Hepatic stellate cell (primary cell): ENCODE data around the gene POU2F3.

Experiments used
- DNase-seq: peaks from one replicate; pipeline ENCODE4 v3.0.0; 2011; ENCODE audit warnings: low spot score

Gene POU2F3

GRCh38 chr11:120226714-120227113, 13.2 kb upstream of the POU2F3 start:
- DNase-seq, result no peak

DNA sequence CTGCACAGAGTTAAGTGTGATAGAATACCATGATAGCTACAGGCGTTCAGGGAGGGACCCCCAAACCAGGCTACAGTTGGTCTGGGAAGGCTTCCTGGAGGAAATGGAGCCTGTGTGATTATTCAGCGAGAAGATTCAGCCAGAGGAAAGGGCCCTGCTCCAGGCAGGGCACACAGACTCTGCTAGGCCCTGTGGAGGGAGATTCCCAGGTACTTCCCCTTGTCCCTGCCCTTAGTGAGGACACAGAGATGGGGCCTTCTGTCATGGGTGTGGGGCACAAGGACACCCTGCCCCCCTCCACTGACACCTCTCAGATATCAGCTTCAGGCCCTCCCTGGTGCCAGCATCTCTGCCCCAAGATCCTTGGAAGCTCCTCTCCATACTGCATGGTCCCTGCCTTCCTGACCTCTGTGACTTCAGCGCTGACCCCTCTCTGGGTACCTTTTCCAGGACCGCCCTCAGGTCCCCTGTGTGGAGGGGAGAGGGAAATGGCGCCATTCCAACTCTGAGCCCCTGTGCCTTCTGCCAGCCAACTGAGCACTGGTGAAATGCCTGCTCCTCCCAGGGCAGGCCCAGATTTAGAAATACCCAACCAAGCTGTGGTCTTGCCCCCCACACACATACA, 12.6 kb upstream of the POU2F3 start:
- no peak for DNase-seq

- DNase-seq, result no peak
Observed at GRCh38 chr11:120228794-120229384, 11.1 kb upstream of the POU2F3 start.

- DNase-seq, result peak; percentile 61
Observed at GRCh38 chr11:120229451-120230424, 10.2 kb upstream of the POU2F3 start.

GRCh38 chr11:120230433-120231071, 9.4 kb upstream of the POU2F3 start:
- DNase-seq, result no peak

DNA sequence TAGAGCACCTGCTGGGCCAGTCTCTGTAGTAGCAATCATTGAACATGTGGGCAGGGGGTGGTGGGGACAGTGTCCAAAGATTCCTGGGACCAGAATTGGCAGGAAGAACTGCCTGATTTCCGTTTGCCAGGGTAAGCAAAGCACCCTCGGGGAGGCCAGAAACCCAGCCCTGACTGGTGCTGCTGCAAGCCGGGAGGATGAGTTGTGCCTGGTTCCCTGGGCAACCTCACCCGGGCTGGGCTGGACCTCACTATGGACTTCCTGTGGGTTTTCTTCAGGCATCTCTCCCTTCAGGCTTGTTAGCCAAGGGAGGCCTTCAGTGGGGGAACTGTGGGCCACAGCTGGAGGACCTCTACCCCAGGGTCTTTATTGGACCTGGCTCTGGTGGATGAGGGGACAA, 8.0 kb upstream of the POU2F3 start:
- no peak for DNase-seq

- no peak for DNase-seq
Observed at GRCh38 chr11:120233207-120233803, 6.6 kb upstream of the POU2F3 start.

- DNase-seq, result peak; percentile 63
Observed at GRCh38 chr11:120235024-120235628, 4.8 kb upstream of the POU2F3 start.

GRCh38 chr11:120236169-120237107, 3.5 kb upstream of the POU2F3 start:
- DNase-seq, result no peak

- DNase-seq, result no peak
Observed at GRCh38 chr11:120238968-120239620, 846 bp upstream of the POU2F3 start.

DNA sequence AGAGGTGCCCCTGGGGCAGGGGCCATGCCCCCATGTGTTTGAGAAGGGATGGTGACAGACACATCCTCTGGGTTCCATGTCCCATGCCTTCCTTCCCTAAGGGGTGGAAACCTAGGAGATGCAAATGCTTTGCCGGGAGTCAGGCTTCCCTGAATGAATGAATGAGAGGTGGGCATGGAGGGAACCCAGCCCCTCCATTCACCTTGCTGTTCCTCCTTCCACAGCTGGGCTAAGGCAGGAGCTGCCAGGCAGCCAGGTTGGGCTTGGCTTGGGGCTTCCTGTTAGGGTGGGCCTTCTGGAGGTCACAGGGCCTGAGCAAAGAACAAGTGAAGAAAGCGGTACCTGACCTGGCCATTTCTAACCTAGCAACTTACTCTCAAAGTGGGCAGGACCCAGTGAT, 926 bp downstream of the POU2F3 start:
- no peak for DNase-seq

GRCh38 chr11:120241277-120241676, 1.3 kb downstream of the POU2F3 start:
- DNase-seq, result no peak

DNA sequence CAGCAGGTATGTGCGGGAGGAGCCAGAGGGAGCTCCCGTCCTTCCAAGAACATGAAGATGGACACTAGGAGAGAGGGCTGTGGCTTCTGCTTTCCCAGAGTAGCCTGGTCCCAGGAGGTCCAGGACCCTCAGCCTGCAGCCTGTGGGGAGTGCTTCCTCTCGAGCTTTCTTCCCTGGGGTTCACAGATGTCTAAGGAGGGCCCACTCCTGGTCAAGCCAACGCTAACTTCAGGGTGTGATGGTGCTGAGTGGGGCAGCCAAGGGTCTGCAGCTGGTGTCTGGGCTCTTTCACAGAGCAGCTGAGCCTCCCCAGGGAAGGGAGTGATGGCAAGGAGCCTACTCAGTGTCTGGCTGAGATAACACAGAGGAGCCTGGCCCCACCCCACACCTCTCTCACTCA, 3.3 kb downstream of the POU2F3 start:
- DNase-seq, result no peak

- no peak for DNase-seq
Observed at GRCh38 chr11:120244476-120245365, 4.8 kb downstream of the POU2F3 start.

GRCh38 chr11:120245434-120245833, 5.5 kb downstream of the POU2F3 start:
- DNase-seq, result no peak

- DNase-seq, result no peak
Observed at GRCh38 chr11:120248551-120249278, 8.8 kb downstream of the POU2F3 start.

DNA sequence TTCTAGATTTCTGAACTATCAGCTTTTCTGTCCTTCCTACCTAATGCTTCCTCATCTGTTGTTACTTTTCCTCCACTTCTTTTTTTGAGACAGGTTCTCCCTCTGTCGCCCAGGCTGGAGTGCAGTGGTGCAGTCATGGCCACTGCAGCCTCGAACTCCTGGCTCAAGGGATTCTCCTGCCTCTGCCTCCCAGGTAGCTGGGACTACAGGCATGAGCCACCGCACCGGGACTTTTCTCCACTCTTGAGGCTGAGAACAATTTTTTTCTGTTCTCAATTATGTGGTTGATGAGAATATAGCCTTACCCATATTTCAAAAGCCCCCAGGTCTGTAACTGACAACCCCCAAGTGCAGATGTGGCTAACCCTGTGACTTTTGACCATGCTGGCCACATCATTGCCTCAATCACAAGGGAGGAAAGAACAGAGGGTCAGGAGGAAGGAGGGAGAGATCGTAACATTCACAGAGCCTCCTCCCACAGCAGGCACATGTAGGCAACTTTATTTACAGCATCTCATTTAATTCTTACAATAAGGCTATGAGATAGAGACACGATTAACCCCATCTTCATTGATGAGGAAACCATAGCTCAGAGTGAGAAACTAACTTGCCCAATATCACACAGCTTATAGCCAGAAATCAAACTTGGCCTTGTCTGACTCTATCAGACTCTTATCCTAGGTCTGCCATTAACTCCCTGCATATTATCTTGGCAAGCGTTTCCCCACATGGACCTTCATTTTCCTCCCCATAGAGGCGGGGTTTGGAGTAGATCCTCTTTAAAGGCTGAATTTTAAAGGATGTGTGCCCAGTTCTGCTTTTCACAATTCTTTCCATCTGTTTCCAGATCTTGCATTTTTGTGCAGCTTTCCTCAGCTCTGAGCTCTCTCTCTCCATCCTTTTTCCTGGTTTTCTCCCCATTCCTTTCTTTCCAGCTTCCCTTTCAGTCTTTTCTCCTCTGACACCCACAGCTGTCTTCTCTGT, 9.6 kb downstream of the POU2F3 start:
- DNase-seq, result no peak
